ENCODE results near the gene ELOA.
A peak's percentile ranks its signal among the peaks of the same experiment; 100 is the strongest.
"Not testable (repeated sequence)": the region's sequence is repeated elsewhere in the genome, so short reads cannot be mapped to it uniquely, and the experiment has no call there.

Gene ELOA

DNA sequence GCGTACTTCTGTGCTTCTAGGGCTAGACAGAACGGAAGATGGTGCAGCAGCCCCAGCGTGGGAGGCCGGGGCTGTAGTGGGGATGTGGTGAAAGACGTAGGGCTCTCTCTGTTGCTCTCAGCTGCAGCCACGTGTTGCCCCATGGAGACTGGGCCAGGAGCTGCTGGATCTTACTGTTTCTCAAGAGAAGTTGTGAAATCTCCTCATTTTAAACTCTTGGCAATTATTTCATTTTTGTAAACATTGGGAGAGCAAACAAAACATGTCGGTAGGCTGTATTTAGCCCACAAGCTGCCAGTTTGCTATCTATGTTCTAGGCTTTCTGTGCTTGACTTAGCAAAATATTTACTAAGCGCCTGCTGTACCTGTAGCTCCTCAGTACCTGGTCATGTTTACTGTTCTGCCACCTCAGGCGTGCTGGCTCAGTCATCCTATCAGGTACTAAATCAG lies 15.9 kb upstream of the ELOA start:
- no peak for DNase-seq

DNA sequence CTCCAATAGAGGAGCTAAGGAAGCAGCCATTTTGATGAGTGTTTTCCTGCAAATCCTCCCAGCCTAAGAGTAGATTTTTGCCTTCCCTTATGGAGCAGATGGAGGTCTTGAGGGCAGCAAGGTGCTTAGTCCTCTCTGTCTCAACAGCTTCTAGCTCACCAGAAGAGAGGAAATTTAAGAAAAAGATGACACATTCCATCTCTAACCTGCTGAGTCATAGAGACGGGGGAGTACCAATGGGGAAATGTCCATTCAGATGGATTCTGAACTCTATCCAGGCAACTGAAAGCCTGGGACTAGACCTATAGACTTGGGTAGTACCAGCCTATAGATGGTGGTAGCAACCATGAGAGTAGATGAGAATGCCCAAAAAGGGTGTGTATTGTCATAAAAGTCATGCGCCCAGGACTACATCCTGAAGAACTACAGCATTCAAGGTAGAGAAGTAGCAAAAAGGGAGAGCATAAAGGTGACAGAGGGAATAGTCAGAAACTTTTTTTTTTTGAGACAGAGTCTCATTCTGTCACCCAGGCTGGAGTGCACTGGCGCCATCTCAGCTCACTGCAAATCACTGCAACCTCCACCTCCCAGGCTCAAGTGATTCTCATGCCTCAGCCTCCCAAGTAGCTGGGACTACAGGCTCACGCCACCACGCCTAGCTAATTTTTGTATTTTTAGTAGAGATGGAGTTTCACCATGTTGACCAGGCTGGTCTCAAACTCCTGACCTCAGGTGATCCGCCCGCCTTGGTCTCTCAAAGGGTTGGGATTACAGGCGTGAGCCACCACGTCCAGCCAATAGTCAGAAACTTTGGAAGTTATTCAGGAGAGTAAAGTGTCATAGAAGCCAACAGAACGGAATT lies 10.7 kb upstream of the ELOA start:
- in situ Hi-C loops (cut with HindIII; ENCODE audit: low pct_ligation_motif_present, low pct_unique_long_range_greater_than_20kb, low sequenced_read_pairs), result no loop called here
- no peak for DNase-seq

More for the DNA sequence above, 15.9 kb upstream of the ELOA start:
- in situ Hi-C loops (cut with HindIII; ENCODE audit: low pct_ligation_motif_present, low pct_unique_long_range_greater_than_20kb, low sequenced_read_pairs), result no loop called here

GRCh38 chr1:23733281-23733680 lies 10.0 kb upstream of the ELOA start:
- DNase-seq; in situ Hi-C loops (cut with HindIII; ENCODE audit: low pct_ligation_motif_present, low pct_unique_long_range_greater_than_20kb, low sequenced_read_pairs): not testable (repeated sequence)

GRCh38 chr1:23736437-23737134 lies 6.7 kb upstream of the ELOA start:
- in situ Hi-C loops (cut with HindIII; ENCODE audit: low pct_ligation_motif_present, low pct_unique_long_range_greater_than_20kb, low sequenced_read_pairs), result no loop called here
- no peak for DNase-seq

GRCh38 chr1:23741609-23742008 lies 1.7 kb upstream of the ELOA start:
- in situ Hi-C loops (cut with HindIII; ENCODE audit: low pct_ligation_motif_present, low pct_unique_long_range_greater_than_20kb, low sequenced_read_pairs), result no loop called here
- DNase-seq, result no peak

GRCh38 chr1:23742670-23743286 lies 493 bp upstream of the ELOA start:
- in situ Hi-C loops (cut with HindIII; ENCODE audit: low pct_ligation_motif_present, low pct_unique_long_range_greater_than_20kb, low sequenced_read_pairs), result no loop called here

DNA sequence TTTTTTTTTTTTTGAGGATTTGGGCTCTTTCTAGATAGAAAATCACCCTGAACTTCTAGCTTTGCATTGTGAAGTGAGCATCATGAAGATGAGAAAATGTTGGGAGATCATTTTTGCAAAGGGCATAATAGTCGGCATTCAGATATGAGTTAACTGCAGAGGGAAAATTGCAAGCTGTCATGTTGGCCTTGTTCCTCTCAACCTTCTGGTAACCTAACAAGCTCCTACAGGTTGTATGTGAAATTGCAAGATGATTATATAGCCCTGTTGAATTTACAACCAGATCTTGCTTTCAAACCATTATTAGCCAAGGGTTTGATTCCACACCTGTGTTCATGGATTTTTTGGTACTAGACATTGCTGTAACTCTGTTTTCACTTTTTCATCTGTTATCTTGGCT lies 2.2 kb downstream of the ELOA start:
- DNase-seq, result peak; percentile 56
- in situ Hi-C loops (cut with HindIII; ENCODE audit: low pct_ligation_motif_present, low pct_unique_long_range_greater_than_20kb, low sequenced_read_pairs), result no loop called here

More at GRCh38 chr1:23742670-23743286, 493 bp upstream of the ELOA start:
- DNase-seq, result peak; percentile 12

DNA sequence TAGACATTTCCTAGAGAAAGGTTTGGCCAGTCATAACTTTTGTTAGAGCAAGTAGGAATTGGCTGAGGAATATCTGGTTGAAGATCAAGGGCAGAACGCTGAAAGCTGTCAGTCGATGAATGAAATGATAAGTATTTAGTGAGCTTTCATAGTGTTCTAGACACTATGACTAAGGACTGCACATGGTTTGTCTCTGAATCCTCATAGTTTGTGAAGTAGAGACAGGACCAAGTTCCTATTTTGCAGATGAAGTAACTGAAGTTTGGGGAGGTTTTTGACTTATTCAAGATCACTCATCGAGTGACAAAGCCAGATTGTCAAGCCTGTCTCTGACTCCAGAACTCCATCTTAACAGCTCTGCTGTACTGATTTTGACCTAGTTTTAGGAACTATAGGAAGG lies 4.7 kb downstream of the ELOA start:
- in situ Hi-C loops (cut with HindIII; ENCODE audit: low pct_ligation_motif_present, low pct_unique_long_range_greater_than_20kb, low sequenced_read_pairs), result no loop called here
- DNase-seq, result no peak

GRCh38 chr1:23751050-23751814 lies 8.0 kb downstream of the ELOA start:
- DNase-seq, result peak; percentile 48
- in situ Hi-C loops (cut with HindIII; ENCODE audit: low pct_ligation_motif_present, low pct_unique_long_range_greater_than_20kb, low sequenced_read_pairs), result no loop called here

DNA sequence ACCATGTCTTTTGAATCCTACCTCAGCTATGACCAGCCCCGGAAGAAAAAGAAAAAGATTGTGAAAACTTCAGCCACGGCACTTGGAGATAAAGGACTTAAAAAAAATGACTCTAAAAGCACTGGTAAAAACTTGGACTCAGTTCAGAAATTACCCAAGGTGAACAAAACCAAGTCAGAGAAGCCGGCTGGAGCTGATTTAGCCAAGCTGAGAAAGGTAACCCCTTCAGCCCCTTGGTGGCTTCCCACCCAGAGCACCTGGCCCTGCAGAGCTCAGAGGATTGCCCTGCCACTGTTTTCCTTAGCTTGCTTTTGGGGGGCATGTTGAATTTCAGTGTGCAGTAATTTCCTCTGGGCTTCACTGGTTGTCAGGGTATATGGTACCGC lies 8.5 kb downstream of the ELOA start:
- in situ Hi-C loops (cut with HindIII; ENCODE audit: low pct_ligation_motif_present, low pct_unique_long_range_greater_than_20kb, low sequenced_read_pairs), result no loop called here
- DNase-seq, result no peak

- in situ Hi-C loops (cut with HindIII; ENCODE audit: low pct_ligation_motif_present, low pct_unique_long_range_greater_than_20kb, low sequenced_read_pairs), result no loop called here
Measured at GRCh38 chr1:23752909-23753308, 9.6 kb downstream of the ELOA start.

GRCh38 chr1:23756676-23757075 lies 13.4 kb downstream of the ELOA start:
- peak; percentile 80 for DNase-seq
- in situ Hi-C loops (cut with HindIII; ENCODE audit: low pct_ligation_motif_present, low pct_unique_long_range_greater_than_20kb, low sequenced_read_pairs), result no loop called here

More at GRCh38 chr1:23752909-23753308, 9.6 kb downstream of the ELOA start:
- no peak for DNase-seq

- DNase-seq, result no peak
- in situ Hi-C loops (cut with HindIII; ENCODE audit: low pct_ligation_motif_present, low pct_unique_long_range_greater_than_20kb, low sequenced_read_pairs), result no loop called here
Measured at GRCh38 chr1:23757812-23758211, 14.5 kb downstream of the ELOA start.

DNA sequence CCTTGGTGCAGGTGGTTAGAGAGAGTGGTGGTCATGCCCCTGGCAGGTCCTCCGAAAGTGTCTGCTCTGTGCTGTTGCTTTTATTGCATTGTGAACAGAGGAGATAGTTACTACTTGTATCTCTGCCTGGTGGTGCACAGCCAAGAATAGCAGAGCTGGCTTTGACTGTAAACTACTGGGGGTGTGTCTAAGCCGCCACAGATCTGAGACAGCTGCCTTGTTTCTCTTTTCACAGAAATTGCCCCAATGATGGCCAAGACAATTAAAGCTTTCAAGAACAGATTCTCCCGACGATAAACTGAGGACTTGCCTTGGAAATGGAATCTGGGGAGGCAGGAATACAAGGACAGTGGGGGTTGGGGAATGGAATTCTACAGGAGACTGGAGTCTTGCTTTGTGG lies 16.0 kb downstream of the ELOA start:
- in situ Hi-C loops (cut with HindIII; ENCODE audit: low pct_ligation_motif_present, low pct_unique_long_range_greater_than_20kb, low sequenced_read_pairs), result no loop called here
- DNase-seq, result no peak

- no peak for DNase-seq
- in situ Hi-C loops (cut with HindIII; ENCODE audit: low pct_ligation_motif_present, low pct_unique_long_range_greater_than_20kb, low sequenced_read_pairs), result no loop called here
Measured at GRCh38 chr1:23763041-23763577, 19.8 kb downstream of the ELOA start.

GRCh38 chr1:23768733-23769132 lies 25.5 kb downstream of the ELOA start:
- no peak for DNase-seq
- in situ Hi-C loops (cut with HindIII; ENCODE audit: low pct_ligation_motif_present, low pct_unique_long_range_greater_than_20kb, low sequenced_read_pairs), result no loop called here

DNA sequence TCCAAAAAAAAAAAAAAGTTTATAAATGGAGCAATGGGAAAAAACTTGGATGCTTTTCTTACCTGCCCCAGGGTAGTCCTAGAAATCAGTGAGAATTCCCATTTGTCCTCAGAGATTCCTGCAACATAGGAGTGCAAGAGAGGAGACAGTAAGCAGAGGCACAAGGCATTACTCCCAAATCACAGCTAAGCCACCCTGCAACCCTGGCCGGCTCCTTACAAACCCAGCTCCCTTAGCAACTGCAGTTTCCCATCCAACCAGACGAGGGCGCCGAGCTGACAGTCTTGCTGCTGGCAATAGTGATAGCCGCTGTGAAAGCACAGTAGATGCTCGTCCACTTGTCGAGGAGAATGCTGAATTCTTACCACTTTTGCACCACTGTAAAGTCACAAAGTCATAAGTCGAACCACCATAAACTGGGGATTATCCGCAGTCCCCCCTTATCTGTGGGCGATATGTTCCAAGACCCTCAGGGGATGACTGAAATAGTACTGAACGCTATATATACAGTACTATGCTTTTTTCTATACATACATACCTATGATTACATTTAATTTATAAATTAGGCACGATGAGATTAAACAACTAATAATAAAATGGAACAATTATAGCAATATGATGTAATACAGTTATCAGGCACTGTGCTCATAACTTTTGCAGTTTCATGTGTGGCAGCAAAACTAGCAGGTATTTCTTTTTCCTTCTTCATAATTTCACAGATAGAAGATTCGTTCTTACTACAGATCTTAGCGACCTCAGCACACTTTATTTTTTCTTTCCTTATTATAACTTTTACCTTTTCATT lies 29.0 kb downstream of the ELOA start:
- DNase-seq, result peak; percentile 76
- in situ Hi-C loops (cut with HindIII; ENCODE audit: low pct_ligation_motif_present, low pct_unique_long_range_greater_than_20kb, low sequenced_read_pairs), result no loop called here

DNA sequence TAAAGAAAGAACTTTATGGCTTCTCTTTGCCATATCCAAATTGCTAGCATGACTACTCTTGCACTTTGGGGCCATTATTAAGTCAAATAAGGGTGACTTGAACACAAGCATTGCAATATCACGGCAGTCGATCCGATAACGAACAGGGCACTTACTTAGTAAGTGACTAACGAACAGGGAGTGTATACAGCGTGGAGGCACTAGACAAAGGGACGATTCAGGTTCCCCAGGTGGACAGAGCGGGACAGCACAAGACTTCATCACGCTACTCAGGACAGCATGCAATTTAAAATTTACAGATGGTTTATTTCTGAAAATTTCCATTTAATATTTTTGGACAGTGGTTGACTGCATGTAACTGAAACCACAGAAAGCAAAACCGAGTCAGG lies 29.6 kb downstream of the ELOA start:
- in situ Hi-C loops (cut with HindIII; ENCODE audit: low pct_ligation_motif_present, low pct_unique_long_range_greater_than_20kb, low sequenced_read_pairs), result no loop called here
- no peak for DNase-seq
